DND-41 (cell line): ENCODE results near the gene SLC22A1.
"Not testable (repeated sequence)": the region's sequence is repeated elsewhere in the genome, so short reads cannot be mapped to it uniquely, and the experiment has no call there.

Source experiments
- ATAC-seq: fragments of 200-7000 bp; cut with Tn5 transposase; 3 replicates; pipeline ENCODE4 v1.9.1; 2021; ENCODE audit warnings: low read depth; ENCODE audit not compliant: insufficient read depth
- DNase-seq: peaks from one replicate; pipeline ENCODE4 v3.0.0-alpha.2; 2020
- H2AFZ ChIP-seq: 2 replicates; pipeline ENCODE4 v1.6.0; 2012; ENCODE audit warnings: low read depth, low read length
- H3K27ac ChIP-seq: 2 replicates; pipeline ENCODE4 v1.5.1; 2012; ENCODE audit warnings: low read length, inconsistent platforms
- H3K27me3 ChIP-seq: fragments of 200-600 bp; sonication (generic); 2 replicates; pipeline ENCODE4 v1.6.0; 2012; ENCODE audit warnings: low read length, mild to moderate bottlenecking, inconsistent platforms; ENCODE audit not compliant: insufficient read depth, poor library complexity
- H3K36me3 ChIP-seq: 2 replicates; pipeline ENCODE4 v1.5.1; 2012; ENCODE audit warnings: low read length, inconsistent platforms; ENCODE audit not compliant: insufficient read depth
- H3K4me1 ChIP-seq: 2 replicates; pipeline ENCODE4 v1.5.1; 2012; ENCODE audit warnings: mild to moderate bottlenecking, low read length; ENCODE audit not compliant: insufficient read depth
- H3K4me2 ChIP-seq: 2 replicates; pipeline ENCODE4 v1.6.0; 2012; ENCODE audit warnings: mild to moderate bottlenecking, moderate library complexity, low read length, inconsistent platforms; ENCODE audit not compliant: insufficient read depth
- H3K4me3 ChIP-seq, 2 experiments: fragments of 200-600 bp in 1 of 2; shearing (Covaris generic) in 1 of 2; 2 replicates each; pipeline ENCODE4 v1.5.1; 2012 to 2016; ENCODE audit warnings: inconsistent platforms in 2 of 2, low read length in 2 of 2, mild to moderate bottlenecking in 2 of 2, low read depth in 1 of 2, moderate library complexity in 1 of 2
- H3K79me2 ChIP-seq: 2 replicates; pipeline ENCODE4 v1.6.0; 2012; ENCODE audit warnings: low read length, inconsistent platforms; ENCODE audit not compliant: insufficient read depth
- H3K9ac ChIP-seq: 2 replicates; pipeline ENCODE4 v1.6.0; 2012; ENCODE audit warnings: low read depth, mild to moderate bottlenecking, inconsistent platforms, low read length, moderate library complexity
- H3K9me3 ChIP-seq: 2 replicates; pipeline ENCODE4 v1.5.1; 2012; ENCODE audit warnings: low read length, moderate library complexity, mild to moderate bottlenecking, inconsistent platforms; ENCODE audit not compliant: insufficient read depth, severe bottlenecking
- H4K20me1 ChIP-seq: 2 replicates; pipeline ENCODE4 v1.6.0; 2012; ENCODE audit warnings: low read length; ENCODE audit not compliant: insufficient read depth
- EZH2 ChIP-seq: IDR thresholded peaks from 3 replicates; pipeline ENCODE4 v1.6.1; 2012; ENCODE audit warnings: borderline replicate concordance, low read depth, mild to moderate bottlenecking, moderate library complexity, low read length, inconsistent platforms; ENCODE audit not compliant: severe bottlenecking
- TF ChIP-seq, protein P1 (sequence below): IDR thresholded peaks from 2 replicates; pipeline ENCODE4 v1.5.1; 2012; ENCODE audit warnings: borderline replicate concordance, low read length, moderate library complexity, mild to moderate bottlenecking; ENCODE audit not compliant: poor library complexity, severe bottlenecking; ENCODE audit errors: extremely low read depth

The SLC22A1 gene

DNA sequence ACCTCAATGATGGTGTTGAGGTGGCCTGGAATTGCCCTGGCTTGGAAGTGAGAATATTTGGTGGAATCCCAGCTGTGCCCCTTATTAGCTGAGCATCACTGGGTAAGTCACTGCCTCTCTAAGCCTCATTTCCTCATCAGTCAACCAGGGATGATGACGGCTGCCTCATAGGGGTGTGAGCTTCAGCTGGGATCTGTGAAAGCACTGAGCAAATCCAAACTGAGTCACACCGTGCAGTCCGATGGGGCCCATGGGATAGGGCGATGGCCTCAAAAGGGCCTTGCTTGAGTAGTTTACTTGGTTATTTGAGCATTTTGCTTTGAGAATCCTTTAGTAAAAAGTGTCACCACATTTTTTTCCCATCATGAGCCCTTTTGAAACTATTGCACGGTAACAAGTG lies 1.1 kb downstream of the SLC22A1 start:
- no peak overlapping the region for H2AFZ ChIP-seq
- no peaks in the 10 kb centered on the region for H3K27me3 ChIP-seq
- H4K20me1 ChIP-seq = no peaks in the 10 kb centered on the region
- DNase-seq = no peak
- no peak overlapping the region for H3K4me2 ChIP-seq
- peaks cover 9% of the 10 kb centered on the region for H3K9me3 ChIP-seq
- H3K27ac ChIP-seq = no peak overlapping the region
- no peaks in the 10 kb centered on the region for H3K4me1 ChIP-seq
- no peak overlapping the region for H3K9ac ChIP-seq
- no peaks in the 10 kb centered on the region for H3K79me2 ChIP-seq
- ATAC-seq = no peak
- TF ChIP-seq, protein P1, sequence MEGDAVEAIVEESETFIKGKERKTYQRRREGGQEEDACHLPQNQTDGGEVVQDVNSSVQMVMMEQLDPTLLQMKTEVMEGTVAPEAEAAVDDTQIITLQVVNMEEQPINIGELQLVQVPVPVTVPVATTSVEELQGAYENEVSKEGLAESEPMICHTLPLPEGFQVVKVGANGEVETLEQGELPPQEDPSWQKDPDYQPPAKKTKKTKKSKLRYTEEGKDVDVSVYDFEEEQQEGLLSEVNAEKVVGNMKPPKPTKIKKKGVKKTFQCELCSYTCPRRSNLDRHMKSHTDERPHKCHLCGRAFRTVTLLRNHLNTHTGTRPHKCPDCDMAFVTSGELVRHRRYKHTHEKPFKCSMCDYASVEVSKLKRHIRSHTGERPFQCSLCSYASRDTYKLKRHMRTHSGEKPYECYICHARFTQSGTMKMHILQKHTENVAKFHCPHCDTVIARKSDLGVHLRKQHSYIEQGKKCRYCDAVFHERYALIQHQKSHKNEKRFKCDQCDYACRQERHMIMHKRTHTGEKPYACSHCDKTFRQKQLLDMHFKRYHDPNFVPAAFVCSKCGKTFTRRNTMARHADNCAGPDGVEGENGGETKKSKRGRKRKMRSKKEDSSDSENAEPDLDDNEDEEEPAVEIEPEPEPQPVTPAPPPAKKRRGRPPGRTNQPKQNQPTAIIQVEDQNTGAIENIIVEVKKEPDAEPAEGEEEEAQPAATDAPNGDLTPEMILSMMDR = no peak
- no peak for TF ChIP-seq EZH2
- no peak overlapping the region for H3K4me3 ChIP-seq
- peaks cover 8% of the 10 kb centered on the region for H3K36me3 ChIP-seq

DNA sequence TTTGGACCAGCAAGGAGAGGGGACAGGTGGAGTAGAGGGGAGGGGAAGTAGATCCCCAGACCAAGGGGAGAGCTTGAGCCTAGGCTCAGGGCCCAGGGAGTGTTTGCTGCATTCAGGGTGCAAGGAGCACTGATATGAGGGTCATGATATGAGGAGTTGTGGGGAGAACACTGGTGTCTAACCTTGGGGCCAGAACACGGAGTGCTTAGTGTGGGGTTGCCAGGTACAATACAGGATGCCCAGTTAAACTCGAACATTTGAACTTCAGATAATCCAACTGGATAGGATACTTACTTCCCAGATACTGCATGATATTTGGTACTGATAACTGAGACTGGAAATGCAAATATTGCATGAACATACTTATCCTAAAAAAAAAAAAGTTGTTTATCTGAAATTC lies 2.4 kb downstream of the SLC22A1 start:
- no peaks in the 10 kb centered on the region for H3K27me3 ChIP-seq
- no peak overlapping the region for H3K4me2 ChIP-seq
- no peak for DNase-seq
- no peaks in the 10 kb centered on the region for H3K79me2 ChIP-seq
- no peak overlapping the region for H2AFZ ChIP-seq
- no peak for TF ChIP-seq EZH2
- TF ChIP-seq, protein P1 = no peak
- no peak for ATAC-seq
- no peaks in the 10 kb centered on the region for H4K20me1 ChIP-seq
- no peaks in the 10 kb centered on the region for H3K36me3 ChIP-seq
- no peaks in the 10 kb centered on the region for H3K9me3 ChIP-seq
- H3K27ac ChIP-seq = no peak overlapping the region
- H3K4me3 ChIP-seq = no peak overlapping the region
- no peak overlapping the region for H3K9ac ChIP-seq
- no peaks in the 10 kb centered on the region for H3K4me1 ChIP-seq

DNA sequence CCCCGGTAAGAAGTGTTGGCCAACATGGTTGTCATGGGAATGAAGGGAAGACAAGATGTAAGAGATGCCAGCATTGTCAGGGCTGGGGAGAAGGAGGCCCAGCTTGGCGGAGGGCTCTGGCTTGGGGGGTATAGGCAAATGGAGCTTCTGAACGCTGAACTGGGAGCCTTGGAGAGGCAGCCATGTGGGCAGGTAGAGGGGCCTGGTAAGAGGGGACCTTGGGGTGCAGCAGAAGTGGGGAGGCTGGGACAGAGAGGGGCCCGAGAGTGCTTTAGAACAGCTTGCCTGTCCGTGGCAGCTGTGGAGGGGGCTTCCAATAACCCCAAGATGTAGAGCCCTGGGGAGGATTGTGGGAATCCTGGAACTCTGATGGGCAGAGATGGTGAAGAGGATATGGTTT lies 3.0 kb downstream of the SLC22A1 start:
- Histone ChIP-seq H3K4me2 (no peak overlapping the region), H3K4me3 (no peak overlapping the region), H2AFZ (no peak overlapping the region), H3K27ac (no peak overlapping the region), H3K36me3 (no peaks in the 10 kb centered on the region), H3K9ac (no peak overlapping the region), H3K4me1 (no peaks in the 10 kb centered on the region), H3K9me3 (no peaks in the 10 kb centered on the region), H3K79me2 (no peaks in the 10 kb centered on the region), H4K20me1 (no peaks in the 10 kb centered on the region), H3K27me3 (no peaks in the 10 kb centered on the region)
- ATAC-seq (no peak), DNase-seq (no peak)
- TF ChIP-seq EZH2 = no peak
- TF ChIP-seq, protein P1 = no peak

DNA sequence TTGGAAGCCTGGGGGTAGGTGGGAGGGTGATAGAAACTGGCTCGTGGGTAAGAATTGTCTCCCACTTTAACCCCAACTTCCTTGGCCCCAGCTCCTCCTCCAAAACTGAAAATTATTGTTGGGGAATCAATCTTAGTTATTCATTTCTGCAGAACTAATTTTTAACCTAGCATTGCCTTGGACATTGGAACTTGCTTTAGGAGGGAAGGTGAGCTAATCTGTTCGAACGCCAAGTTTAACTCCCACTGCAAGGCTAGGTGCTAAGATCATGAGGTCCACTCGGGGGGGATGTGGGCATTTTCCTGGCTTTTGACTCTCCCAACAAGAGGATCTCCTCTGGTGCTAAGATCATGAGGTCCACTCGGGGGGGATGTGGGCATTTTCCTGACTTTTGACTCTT lies 3.5 kb downstream of the SLC22A1 start:
- not testable (repeated sequence) for H3K79me2 ChIP-seq, H3K4me2 ChIP-seq, ATAC-seq, H3K9ac ChIP-seq, H3K9me3 ChIP-seq, H4K20me1 ChIP-seq, DNase-seq, H3K4me3 ChIP-seq, H3K27me3 ChIP-seq, H2AFZ ChIP-seq, H3K4me1 ChIP-seq, H3K27ac ChIP-seq, H3K36me3 ChIP-seq
